Measurements from ENCODE around the gene D2HGDH. TPM values are rescaled to one million over a fixed set of nuclear protein-coding genes. Genes with fewer than 3 reads are reported as not detected.

D2HGDH gene
- total and polyA plus RNA-seq, 2 of the 13 experiments (the other 11 are each of a cell fraction or from before 2014, with no cell fraction given) = 19.2 to 20.3 TPM

- H3K27me3 ChIP-seq (ENCODE audit: control insufficient read depth in 1 of 2, insufficient read depth in 2 of 2, low read length in 2 of 2) = no peaks in the 10 kb centered on the region
- H4K20me1 ChIP-seq (ENCODE audit: insufficient read depth, low read length) = no peaks in the 10 kb centered on the region
- H3K4me2 ChIP-seq (ENCODE audit: low read depth, low read length) = no peak overlapping the region
- H3K27ac ChIP-seq (ENCODE audit: extremely low read length, insufficient read depth, low read length) = no peak overlapping the region
- ATAC-seq (no peak), FAIRE-seq (no peak), DNase-seq (ENCODE audit: low spot score) (no peak)
- no peaks in the 10 kb centered on the region for H3K79me2 ChIP-seq (ENCODE audit: insufficient read depth, low read length)
- ChIA-PET POLR2A (no interaction called here), CTCF (ENCODE audit: low intra/inter-chr PET ratio, low total read pairs) (no interaction called here)
- 93% methylated on average over 15 of the region's 18 CpGs for WGBS (ENCODE audit: low lambda C conversion rate)
- H3K9me3 ChIP-seq (ENCODE audit: low read length) = no peaks in the 10 kb centered on the region
- no peak overlapping the region for H3K4me3 ChIP-seq (replicated peaks in 1 of 3; ENCODE audit: insufficient read depth in 1 of 3, low read depth in 2 of 3, low read length in 3 of 3)
- no peak overlapping the region for H3K9ac ChIP-seq (ENCODE audit: insufficient read depth, low read depth, low read length)
- H3K36me3 ChIP-seq (replicated peaks in 1 of 2; ENCODE audit: control insufficient read depth in 1 of 2, insufficient read depth in 2 of 2, low read length in 2 of 2) = peaks cover 11 to 30% of the 10 kb centered on the region in 2 experiments
- H2AFZ ChIP-seq (ENCODE audit: low read length) = no peak overlapping the region
- H3K4me1 ChIP-seq (ENCODE audit: insufficient read depth, low read length) = no peaks in the 10 kb centered on the region
- in situ Hi-C loops (cut with HindIII; ENCODE audit: extremely low pct_ligation_motif_present, low pct_unique_long_range_greater_than_20kb) (no loop called here), intact Hi-C loops (cut with micrococcal nuclease; ENCODE audit: unreplicated experiment) (no loop called here)
- no TSS peak for BruUV-seq (replicated peaks)
- TF ChIP-seq NR1H2 (CRISPR knock-in tag; IDR thresholded peaks at IDR 0.05; ENCODE audit: borderline replicate concordance, low read depth) (no peak), ZNF234 (CRISPR knock-in tag; conservative IDR thresholded peaks at IDR 0.05) (no peak), CTCF (CRISPR knock-in tag; IDR thresholded peaks at IDR 0.05) (0 out of 2 replicates have a peak, but pooled peaks have one; percentile 25), ZNF776 (CRISPR knock-in tag; IDR thresholded peaks at IDR 0.05) (0 out of 2 replicates have a peak, but pooled peaks have one; percentile 28), RCOR2 (CRISPR knock-in tag; IDR thresholded peaks at IDR 0.05) (no peak), KDM5B (CRISPR knock-in tag; IDR thresholded peaks at IDR 0.05; ENCODE audit: borderline replicate concordance) (no peak), ZNF276 (CRISPR knock-in tag; IDR thresholded peaks at IDR 0.05; ENCODE audit: low read depth) (no peak), SNRNP70 (IDR thresholded peaks at IDR 0.05; ENCODE audit: low read depth, low read length) (no peak), SP5 (CRISPR knock-in tag; IDR thresholded peaks at IDR 0.05; ENCODE audit: borderline replicate concordance, low read depth) (no peak), AGO2 (optimal IDR thresholded peaks at IDR 0.05; ENCODE audit: low read depth, low read length) (peak; percentile 43), SMAD9 (CRISPR knock-in tag; IDR thresholded peaks at IDR 0.05) (no peak), YY1 (IDR thresholded peaks at IDR 0.05; ENCODE audit: insufficient read depth, insufficient replicate concordance, low read depth, low read length) (no peak), SSRP1 (CRISPR knock-in tag; IDR thresholded peaks at IDR 0.05) (no peak), EZH2 (conservative IDR thresholded peaks at IDR 0.05; ENCODE audit: low read depth, low read length) (no peak), ZBTB37 (CRISPR knock-in tag; IDR thresholded peaks at IDR 0.05) (0 out of 2 replicates have a peak, but pooled peaks have one; percentile 21), FOSL1 (CRISPR knock-in tag; IDR thresholded peaks at IDR 0.05; ENCODE audit: borderline replicate concordance) (no peak), IRF1 (CRISPR knock-in tag; IDR thresholded peaks at IDR 0.05; ENCODE audit: low read depth) (no peak), SALL1 (CRISPR knock-in tag; IDR thresholded peaks at IDR 0.05) (no peak), ZFY (CRISPR knock-in tag; IDR thresholded peaks at IDR 0.05) (no peak), TSC22D2 (CRISPR knock-in tag; IDR thresholded peaks at IDR 0.05; ENCODE audit: borderline replicate concordance) (no peak)
Measured at GRCh38 chr2:241751776-241752175, 17.3 kb downstream of the D2HGDH start.

All from HepG2 (cell line).